ENCODE results near the gene SPPL2B. TPM values are rescaled to one million over a fixed set of nuclear protein-coding genes. Genes with fewer than 3 reads are reported as not detected.
A peak's percentile ranks its signal among the peaks of the same experiment; 100 is the strongest.

Gene SPPL2B
- total and polyA plus RNA-seq, 9 of the 15 experiments (the other 6 are each of a cell fraction or from before 2014, with no cell fraction given) = 0.20 to 81.2 (median 15.1) TPM

DNA sequence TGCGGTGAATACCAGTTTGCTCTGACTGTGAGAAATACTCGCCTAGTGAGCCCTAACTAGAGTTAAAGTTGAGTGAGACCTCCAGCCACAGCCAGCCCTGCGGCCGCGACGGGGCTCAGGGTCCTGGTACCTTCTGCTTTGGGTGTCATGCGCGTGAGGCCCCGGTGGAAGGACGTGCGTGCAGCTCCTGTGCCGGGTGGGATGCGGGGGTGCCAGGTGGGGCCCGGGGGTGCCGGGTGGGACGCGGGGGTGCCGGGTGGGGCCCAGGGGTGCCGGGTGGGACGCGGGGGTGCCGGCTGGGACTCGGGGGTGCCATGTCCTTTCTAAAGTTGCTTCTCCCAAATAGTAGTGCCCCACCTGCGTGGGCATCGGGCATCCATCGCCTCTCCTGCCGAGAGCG, 23.1 kb downstream of the SPPL2B start:
- Histone ChIP-seq H3K36me3 (ENCODE audit: control insufficient read depth, insufficient read depth, low read length) (peaks cover 34% of the 10 kb centered on the region; the same call in 2 of the 3 replicates), H3K27ac (ENCODE audit: extremely low read depth, low read depth, low read length) (no peak overlapping the region), H3K9me3 (replicated peaks; ENCODE audit: control insufficient read depth, insufficient read depth, low read depth, low read length) (no peaks in the 10 kb centered on the region; the same call in 1 of the 2 replicates), H3K9me1 (ENCODE audit: control insufficient read depth, insufficient read depth, low read length) (peaks cover 2% of the 10 kb centered on the region), H4K20me1 (replicated peaks; ENCODE audit: control insufficient read depth, insufficient read depth, low read length) (no peaks in the 10 kb centered on the region), H3K79me2 (ENCODE audit: control insufficient read depth, insufficient read depth, low read length) (no peaks in the 10 kb centered on the region), H3K4me3 (no peak overlapping the region), H3K9ac (ENCODE audit: insufficient read depth in 1 of 2, low read depth in 2 of 2, low read length in 2 of 2) (no peak overlapping the region), H3K4me2 (ENCODE audit: insufficient read depth, low read length) (no peak overlapping the region), H3K4me1 (replicated peaks in 1 of 2; ENCODE audit: control insufficient read depth in 2 of 2, insufficient read depth in 2 of 2, low read length in 2 of 2) (peaks cover 0 to 32% of the 10 kb centered on the region in 2 experiments; a peak in 2 of 5 replicates), H3K27me3 (ENCODE audit: control insufficient read depth in 2 of 2, insufficient read depth in 2 of 2, low read length in 2 of 2) (no peaks in the 10 kb centered on the region), H2AFZ (ENCODE audit: low read depth, low read length) (no peak overlapping the region)
- WGBS (ENCODE audit: insufficient coverage, low coverage, missing lambda C conversion rate) = 95% methylated on average over 2 of the region's 28 CpGs
- ATAC-seq = no peak
- FAIRE-seq = no peak
- in situ Hi-C loops (cut with MboI) = no loop called here
- intact Hi-C loops (cut with micrococcal nuclease) = no loop called here
- ChIA-PET POLR2A (no interaction called here), CTCF (ENCODE audit: low intra/inter-chr PET ratio) (no interaction called here)
- no TSS peak for BruUV-seq (replicated peaks)
- TF ChIP-seq, protein P1, sequence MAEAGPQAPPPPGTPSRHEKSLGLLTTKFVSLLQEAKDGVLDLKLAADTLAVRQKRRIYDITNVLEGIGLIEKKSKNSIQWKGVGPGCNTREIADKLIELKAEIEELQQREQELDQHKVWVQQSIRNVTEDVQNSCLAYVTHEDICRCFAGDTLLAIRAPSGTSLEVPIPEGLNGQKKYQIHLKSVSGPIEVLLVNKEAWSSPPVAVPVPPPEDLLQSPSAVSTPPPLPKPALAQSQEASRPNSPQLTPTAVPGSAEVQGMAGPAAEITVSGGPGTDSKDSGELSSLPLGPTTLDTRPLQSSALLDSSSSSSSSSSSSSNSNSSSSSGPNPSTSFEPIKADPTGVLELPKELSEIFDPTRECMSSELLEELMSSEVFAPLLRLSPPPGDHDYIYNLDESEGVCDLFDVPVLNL (CRISPR knock-in tag; IDR thresholded peaks at IDR 0.05; ENCODE audit: low read depth) = no peak
- no peak for TF ChIP-seq ZNF165 (CRISPR knock-in tag; IDR thresholded peaks at IDR 0.05; ENCODE audit: borderline replicate concordance)
- DNase-seq (ENCODE audit: extremely low read depth in 1 of 4, low spot score in 3 of 4) = no peak

DNA sequence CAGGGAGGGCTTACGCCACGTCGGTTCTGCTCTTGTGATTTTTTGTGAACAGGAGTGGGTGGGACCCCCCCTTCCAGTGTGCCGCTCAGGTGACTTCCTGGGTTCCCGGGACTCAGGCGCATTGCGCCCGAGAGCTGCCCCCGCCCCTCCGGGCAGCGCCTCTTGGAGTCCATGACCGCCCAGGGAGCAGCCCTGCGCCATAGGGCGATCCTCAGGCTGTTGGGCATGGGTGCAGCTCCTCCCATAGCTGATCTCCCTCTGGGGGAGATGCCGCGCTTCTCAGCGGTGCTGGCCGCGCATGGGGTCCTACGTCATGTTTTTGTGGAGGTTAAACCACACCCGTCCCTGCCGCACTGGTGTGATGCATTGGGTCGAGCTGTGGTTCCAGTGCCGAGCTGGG, 23.6 kb downstream of the SPPL2B start:
- H3K36me3 ChIP-seq (ENCODE audit: control insufficient read depth, insufficient read depth, low read length) = peaks cover 34% of the 10 kb centered on the region; the same call in 2 of the 3 replicates
- H3K9ac ChIP-seq (ENCODE audit: insufficient read depth in 1 of 2, low read depth in 2 of 2, low read length in 2 of 2) = no peak overlapping the region; a peak in 1 of 4 replicates
- no peak overlapping the region for H3K4me3 ChIP-seq
- no peaks in the 10 kb centered on the region for H3K79me2 ChIP-seq (ENCODE audit: control insufficient read depth, insufficient read depth, low read length)
- FAIRE-seq = no peak
- H4K20me1 ChIP-seq (replicated peaks; ENCODE audit: control insufficient read depth, insufficient read depth, low read length) = no peaks in the 10 kb centered on the region
- CTCF ChIA-PET (ENCODE audit: low intra/inter-chr PET ratio) = no interaction called here
- no peak overlapping the region for H3K27ac ChIP-seq (ENCODE audit: extremely low read depth, low read depth, low read length)
- H3K4me2 ChIP-seq (ENCODE audit: insufficient read depth, low read length) = no peak overlapping the region
- H2AFZ ChIP-seq (ENCODE audit: low read depth, low read length) = no peak overlapping the region
- no peaks in the 10 kb centered on the region; the same call in 1 of the 2 replicates for H3K9me3 ChIP-seq (replicated peaks; ENCODE audit: control insufficient read depth, insufficient read depth, low read depth, low read length)
- H3K4me1 ChIP-seq (replicated peaks in 1 of 2; ENCODE audit: control insufficient read depth in 2 of 2, insufficient read depth in 2 of 2, low read length in 2 of 2) = peaks cover 0 to 32% of the 10 kb centered on the region in 2 experiments; a peak in 2 of 5 replicates
- DNase-seq (ENCODE audit: extremely low read depth in 1 of 4, low spot score in 3 of 4) = no peak
- no TSS peak for BruUV-seq (replicated peaks)
- no peaks in the 10 kb centered on the region for H3K27me3 ChIP-seq (ENCODE audit: control insufficient read depth in 2 of 2, insufficient read depth in 2 of 2, low read length in 2 of 2)
- no peak for ATAC-seq
- WGBS (ENCODE audit: insufficient coverage, low coverage, missing lambda C conversion rate) = 93% methylated on average over 17 of the region's 24 CpGs
- peaks cover 2% of the 10 kb centered on the region for H3K9me1 ChIP-seq (ENCODE audit: control insufficient read depth, insufficient read depth, low read length)
- no peak for TF ChIP-seq LARP7 (IDR thresholded peaks at IDR 0.05)
- peak; percentile 14; the same call in 1 of the 2 replicates for TF ChIP-seq POLR2G (IDR thresholded peaks at IDR 0.05; ENCODE audit: low read depth, low read length)
- POLR2A ChIA-PET = interaction anchor here (0.5 to 0.9 kb wide), 2 partner anchors 13 to 517 kb away, joined by 3 to 5 read pairs; no protein-coding TSS in a partner anchor
- in situ Hi-C loops (cut with MboI) = no loop called here
- intact Hi-C loops (cut with micrococcal nuclease) = no loop called here

Measured in K562 (cell line).